ENCODE measurements around the gene WDR88.
"Not testable (repeated sequence)": the region's sequence is repeated elsewhere in the genome, so short reads cannot be mapped to it uniquely, and the experiment has no call there.

Gene WDR88

DNA sequence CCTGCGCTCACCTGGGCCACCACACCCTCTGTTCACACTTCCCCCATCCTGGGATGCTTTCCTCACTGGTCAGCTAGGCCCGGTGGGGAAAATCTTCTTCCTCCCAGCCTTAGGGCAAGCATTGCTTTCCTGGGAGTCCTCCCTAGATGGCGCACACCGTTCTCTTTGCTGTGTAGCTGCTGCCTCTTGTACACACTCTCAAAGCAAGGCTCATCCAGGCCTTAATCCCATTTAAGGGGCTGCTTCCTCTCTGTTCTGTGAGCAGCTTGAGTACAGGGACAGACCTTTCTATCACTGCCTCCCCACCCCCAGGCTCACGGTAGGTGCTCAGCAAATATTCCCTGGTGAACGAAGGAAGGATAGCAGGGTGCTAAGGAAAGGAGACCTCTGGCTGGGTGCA is 82.7 kb downstream of the WDR88 start:
- no peak for DNase-seq

GRCh38 chr19:33215438-33216197 is 83.7 kb downstream of the WDR88 start:
- DNase-seq, result no peak

GRCh38 chr19:33216198-33216830 is 84.4 kb downstream of the WDR88 start:
- DNase-seq, result no peak

DNA sequence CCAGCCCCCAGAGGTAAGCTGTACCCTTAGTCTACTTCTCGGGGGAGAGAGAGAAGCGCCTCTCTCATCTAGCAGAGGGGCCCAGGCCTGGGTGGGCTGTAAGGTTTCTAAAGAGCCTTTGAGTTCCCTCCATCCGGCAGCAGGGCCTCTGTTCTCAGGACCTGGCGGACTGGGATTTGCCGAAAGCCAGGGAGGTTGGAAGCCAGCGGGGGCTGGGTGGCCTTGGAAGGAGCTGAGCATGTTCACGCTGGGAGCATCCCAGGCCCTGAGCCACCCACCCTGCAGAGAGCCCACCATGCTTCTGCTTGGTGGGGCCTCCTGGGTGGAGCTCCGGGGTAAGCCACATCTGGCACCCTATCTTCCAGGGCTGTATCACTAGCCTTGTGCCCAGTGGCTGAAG is 86.0 kb downstream of the WDR88 start:
- no peak for DNase-seq

- no peak for DNase-seq
These were observed 87.4 kb downstream of the WDR88 start for GRCh38 chr19:33219261-33219815.

DNA sequence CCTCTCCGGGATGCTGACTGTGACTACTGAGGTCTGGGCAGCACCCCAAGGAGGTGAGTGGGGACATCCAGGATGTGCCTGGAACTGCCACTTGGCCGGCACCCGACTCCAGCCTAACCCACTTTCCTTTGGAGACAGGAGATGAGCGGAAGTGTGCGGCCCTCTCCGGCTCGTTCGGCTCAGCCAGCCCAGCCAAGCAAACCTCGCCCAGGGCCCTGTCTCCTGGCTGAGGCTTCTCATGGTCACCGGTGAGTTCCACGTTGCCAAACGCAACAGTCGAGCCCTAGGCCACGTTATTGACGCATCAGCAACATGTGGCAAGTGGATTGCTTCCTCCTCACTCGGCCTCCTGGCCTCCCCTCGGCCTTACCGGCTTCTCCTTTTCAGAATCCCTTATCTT is 88.2 kb downstream of the WDR88 start:
- no peak for DNase-seq

DNA sequence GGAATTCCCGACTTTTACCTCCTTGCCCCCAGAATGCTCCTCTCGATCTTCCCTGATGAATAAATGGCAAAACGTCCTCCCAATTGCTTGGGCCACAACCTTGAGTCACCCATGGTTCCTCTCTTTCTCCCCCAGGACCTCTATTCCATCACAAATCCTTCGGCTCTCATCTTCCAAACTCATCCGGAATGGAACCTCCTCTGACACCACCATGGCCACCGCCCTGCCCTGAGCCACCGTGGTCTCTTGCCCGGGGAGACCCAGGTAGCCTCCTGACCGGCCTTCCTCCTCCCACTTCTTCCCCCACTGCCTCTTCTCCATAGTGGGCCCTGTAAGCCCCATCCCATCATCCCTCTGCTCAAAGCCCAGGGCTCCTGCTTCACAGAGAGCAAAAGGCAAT is 88.8 kb downstream of the WDR88 start:
- DNase-seq, result no peak

- no peak for DNase-seq
These were observed 89.7 kb downstream of the WDR88 start for GRCh38 chr19:33221638-33222037.

GRCh38 chr19:33222255-33222654 is 90.3 kb downstream of the WDR88 start:
- not testable (repeated sequence) for DNase-seq

DNA sequence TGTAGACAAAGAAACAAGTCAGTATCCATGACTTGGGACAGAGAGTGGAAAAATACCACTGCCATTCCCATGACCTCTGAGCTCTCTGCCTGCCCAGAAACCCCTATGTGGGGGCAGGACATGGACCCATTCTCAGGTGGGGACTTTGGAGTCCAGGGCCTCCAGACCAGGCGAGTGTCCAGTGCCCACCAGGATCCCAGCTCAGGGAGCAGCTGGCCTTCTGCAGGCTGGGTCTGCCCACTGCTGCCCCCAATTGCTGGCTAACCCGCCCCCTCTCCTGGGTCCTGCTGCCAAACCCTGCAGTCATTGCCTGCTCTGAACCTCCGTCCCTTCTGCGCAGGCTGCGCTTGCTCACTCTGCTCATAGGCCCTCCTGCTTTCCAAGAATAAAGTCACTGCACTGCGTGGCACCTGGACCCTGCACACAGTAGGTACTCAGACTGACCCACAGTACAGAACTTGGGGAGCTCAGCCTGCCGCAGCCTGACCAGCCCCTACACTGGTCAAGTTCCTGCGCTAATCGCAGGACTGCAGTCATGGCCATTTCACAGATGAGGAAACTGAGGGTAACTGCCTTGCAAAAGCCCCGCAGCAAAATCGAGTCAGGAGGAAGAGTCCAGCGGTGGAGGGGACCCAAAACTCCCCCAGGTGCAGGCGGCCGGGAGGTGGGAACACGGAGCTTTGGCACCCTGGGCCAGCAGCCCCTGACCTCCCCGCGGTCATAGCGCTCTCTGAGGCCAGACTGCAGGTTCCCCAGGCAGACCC is 93.0 kb downstream of the WDR88 start:
- no peak for DNase-seq

Measured in GF-D8 (cell line).